Fibroblast of pulmonary artery (primary cell): ENCODE measurements around the gene FLYWCH1.
"Not testable (repeated sequence)": the region's sequence is repeated elsewhere in the genome, so short reads cannot be mapped to it uniquely, and the experiment has no call there.

Source experiments
- DNase-seq: peaks from one replicate; pipeline ENCODE4 v3.0.0-alpha.2; 2010; ENCODE audit warnings: low read depth
- H3K4me3 ChIP-seq: replicated peaks from 2 replicates; pipeline ENCODE4 v1.5.1; 2011; ENCODE audit warnings: low read depth, mild to moderate bottlenecking, control low read depth, low read length, moderate library complexity
- TF ChIP-seq, protein P1 (sequence below): IDR thresholded peaks from 2 replicates; pipeline ENCODE4 v1.5.1; 2011; ENCODE audit warnings: mild to moderate bottlenecking, control low read depth, low read length, inconsistent platforms; ENCODE audit errors: missing control alignments

The FLYWCH1 gene

DNA sequence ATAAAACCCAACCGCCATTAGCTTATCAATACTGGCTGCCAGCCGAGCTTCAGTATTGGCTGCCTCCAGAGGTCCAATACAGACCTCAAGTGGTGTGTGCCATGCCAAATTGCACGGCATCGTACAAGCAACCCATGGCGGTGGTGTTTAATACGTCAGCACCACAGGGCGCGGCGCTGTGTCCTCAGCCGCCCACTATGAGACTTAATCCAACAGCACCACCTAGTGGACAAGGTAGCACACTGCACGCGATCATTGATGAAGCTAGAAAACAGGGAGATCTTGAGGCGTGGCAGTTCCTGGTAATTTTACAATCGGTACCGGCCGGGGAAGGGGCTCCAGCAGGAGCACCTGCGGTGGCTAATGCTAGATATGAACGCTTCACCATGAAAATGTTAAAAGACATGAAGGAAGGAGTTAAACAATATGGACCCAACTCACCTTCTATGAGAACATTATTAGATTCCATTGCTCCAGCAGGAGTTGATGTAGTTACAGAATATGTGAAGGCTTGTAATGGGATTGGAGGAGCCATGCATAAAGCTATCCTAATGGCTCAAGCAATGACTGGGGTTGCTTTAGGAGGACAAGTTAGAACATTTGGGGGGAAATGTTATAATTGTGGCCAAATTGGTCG, 15.4 kb downstream of the FLYWCH1 start:
- DNase-seq, result peak; percentile 92
- no peak overlapping the region for H3K4me3 ChIP-seq
- TF ChIP-seq, protein P1, sequence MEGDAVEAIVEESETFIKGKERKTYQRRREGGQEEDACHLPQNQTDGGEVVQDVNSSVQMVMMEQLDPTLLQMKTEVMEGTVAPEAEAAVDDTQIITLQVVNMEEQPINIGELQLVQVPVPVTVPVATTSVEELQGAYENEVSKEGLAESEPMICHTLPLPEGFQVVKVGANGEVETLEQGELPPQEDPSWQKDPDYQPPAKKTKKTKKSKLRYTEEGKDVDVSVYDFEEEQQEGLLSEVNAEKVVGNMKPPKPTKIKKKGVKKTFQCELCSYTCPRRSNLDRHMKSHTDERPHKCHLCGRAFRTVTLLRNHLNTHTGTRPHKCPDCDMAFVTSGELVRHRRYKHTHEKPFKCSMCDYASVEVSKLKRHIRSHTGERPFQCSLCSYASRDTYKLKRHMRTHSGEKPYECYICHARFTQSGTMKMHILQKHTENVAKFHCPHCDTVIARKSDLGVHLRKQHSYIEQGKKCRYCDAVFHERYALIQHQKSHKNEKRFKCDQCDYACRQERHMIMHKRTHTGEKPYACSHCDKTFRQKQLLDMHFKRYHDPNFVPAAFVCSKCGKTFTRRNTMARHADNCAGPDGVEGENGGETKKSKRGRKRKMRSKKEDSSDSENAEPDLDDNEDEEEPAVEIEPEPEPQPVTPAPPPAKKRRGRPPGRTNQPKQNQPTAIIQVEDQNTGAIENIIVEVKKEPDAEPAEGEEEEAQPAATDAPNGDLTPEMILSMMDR, result peak; percentile 90

DNA sequence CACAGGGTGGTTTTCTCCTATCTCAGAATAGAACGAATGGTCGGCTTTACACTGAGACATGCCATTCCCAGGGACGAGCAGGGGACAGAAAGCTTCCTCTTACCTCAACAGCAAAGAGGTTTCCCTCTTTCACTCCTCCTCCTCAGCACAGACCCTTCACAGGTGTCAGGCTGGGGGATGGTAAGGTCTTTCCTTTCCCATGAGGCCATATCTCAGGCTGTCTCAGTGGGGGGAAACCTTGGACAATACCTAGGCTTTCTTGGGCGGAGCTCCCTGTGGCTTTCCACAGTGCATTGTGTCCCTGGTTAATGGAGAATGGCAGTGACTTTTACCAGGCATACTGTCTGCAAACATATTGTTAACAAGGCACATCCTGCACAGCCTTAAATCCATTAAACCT, 16.4 kb downstream of the FLYWCH1 start:
- not testable (repeated sequence) for H3K4me3 ChIP-seq, DNase-seq

DNA sequence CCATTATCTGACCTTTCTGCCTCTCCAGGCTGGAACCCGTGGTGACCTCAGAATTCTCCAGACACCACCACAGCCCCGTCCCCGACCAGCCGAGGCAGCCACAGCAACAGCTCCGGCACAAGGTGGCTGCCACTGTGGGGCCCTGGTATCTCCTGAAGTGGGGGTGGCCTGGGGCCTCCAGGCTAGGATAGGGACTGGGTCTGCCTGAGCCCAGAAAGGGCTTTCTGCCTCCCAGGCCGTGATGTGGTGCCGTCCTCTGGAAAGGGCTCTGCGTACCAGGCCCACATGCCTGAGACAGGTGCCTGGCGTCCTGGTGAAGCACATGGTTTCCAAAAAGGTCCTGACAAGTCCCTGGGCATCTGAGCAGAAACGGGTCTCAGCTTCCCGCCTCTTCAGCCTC, 17.1 kb downstream of the FLYWCH1 start:
- TF ChIP-seq, protein P1, result no peak
- no peak overlapping the region for H3K4me3 ChIP-seq
- DNase-seq, result no peak

DNA sequence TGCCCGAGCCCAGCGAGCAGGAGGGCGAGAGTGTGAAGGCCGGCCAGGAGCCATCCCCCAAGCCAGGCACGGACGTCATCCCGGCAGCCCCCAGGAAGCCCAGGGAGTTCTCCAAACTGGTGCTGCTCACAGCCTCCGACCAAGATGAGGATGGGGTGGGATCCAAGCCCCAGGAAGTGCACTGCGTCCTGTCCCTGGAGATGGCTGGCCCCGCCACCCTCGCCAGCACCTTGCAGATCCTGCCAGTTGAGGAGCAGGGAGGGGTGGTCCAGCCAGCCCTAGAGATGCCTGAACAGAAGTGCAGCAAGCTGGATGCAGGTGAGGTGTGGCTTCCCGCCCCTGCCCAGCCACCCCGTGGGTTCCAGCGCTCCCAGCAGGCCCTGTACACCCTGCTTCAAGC, 18.0 kb downstream of the FLYWCH1 start:
- no peak for DNase-seq
- TF ChIP-seq, protein P1, result no peak
- H3K4me3 ChIP-seq, result no peak overlapping the region

DNA sequence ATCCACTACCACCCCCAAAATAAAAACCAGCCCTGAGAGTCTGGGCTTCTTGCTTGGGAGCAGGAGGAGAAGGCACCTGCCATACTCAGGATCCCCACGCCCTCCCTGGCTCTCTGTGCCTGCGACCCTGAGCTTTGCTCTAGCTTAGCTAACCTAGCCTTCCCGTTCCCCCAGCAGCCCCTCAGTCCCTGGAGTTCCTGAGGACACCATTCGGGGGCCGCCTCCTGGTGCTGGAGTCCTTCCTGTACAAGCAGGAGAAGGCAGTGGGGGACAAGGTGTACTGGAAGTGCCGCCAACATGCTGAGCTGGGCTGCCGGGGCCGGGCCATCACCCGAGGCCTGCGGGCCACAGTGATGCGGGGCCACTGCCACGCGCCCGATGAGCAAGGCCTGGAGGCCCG, 18.5 kb downstream of the FLYWCH1 start:
- TF ChIP-seq, protein P1, result no peak
- H3K4me3 ChIP-seq, result no peak overlapping the region

DNA sequence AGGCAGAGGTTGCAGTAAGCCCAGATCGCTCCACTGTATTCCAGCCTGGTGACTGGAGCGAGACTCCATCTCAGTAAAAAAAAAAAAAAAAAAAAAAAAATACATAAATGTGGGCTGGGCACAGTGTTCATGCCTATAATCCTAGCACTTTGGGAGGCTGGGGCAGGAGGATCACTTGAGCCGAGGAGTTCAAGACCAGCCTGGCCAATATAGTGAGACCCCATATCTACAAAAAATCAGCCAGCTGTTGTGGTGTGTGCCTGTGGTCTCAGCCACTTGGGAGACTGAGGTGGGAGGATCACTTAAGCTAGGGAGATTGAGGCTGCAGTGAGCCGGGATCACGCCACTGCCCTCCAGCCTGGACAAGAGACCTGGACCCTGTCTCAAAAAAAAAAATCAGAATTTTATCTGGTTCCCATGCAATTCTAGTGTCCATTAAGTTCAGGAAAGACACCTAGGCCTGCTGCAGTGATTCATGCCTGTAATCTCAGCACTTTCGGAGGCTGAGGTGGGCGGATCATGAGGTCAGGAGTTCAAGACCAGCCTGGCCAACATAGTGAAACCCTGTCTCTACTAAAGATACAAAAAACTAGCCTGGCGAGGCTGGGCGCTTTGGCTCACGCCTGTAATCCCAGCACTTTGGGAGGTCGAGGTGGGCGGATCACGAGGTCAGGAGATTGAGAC, 19.6 kb downstream of the FLYWCH1 start:
- not testable (repeated sequence) for DNase-seq, H3K4me3 ChIP-seq

More for the DNA sequence above, 18.5 kb downstream of the FLYWCH1 start:
- no peak for DNase-seq

DNA sequence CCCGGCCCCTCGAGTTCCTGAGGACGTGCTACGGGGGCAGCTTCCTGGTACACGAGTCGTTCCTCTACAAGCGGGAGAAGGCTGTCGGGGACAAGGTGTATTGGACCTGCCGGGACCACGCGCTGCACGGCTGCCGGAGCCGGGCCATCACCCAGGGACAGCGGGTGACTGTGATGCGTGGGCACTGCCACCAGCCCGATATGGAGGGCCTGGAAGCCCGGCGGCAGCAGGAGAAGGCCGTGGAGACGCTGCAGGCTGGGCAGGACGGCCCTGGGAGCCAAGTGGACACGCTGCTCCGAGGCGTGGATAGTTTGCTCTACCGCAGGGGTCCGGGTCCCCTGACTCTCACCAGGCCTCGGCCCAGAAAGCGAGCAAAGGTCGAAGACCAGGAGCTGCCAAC, 21.4 kb downstream of the FLYWCH1 start:
- DNase-seq, result no peak
- H3K4me3 ChIP-seq, result no peak overlapping the region
- TF ChIP-seq, protein P1, result no peak

DNA sequence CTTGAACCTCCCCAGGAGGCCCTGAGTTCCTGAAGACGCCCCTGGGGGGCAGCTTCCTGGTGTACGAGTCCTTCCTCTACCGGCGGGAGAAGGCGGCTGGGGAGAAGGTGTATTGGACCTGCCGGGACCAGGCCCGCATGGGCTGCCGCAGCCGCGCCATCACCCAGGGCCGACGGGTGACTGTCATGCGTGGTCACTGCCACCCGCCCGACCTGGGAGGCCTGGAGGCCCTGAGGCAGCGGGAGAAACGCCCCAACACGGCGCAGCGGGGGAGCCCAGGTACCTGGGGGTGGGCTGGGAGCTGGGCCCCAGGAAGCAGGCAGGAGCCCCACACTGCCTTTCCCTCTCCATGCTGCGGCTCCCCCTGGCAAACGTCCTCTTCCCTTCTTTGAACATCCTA, 22.0 kb downstream of the FLYWCH1 start:
- no peak overlapping the region for H3K4me3 ChIP-seq
- TF ChIP-seq, protein P1, result no peak

More for the DNA sequence above, 22.0 kb downstream of the FLYWCH1 start:
- DNase-seq, result no peak
